Superior temporal gyrus (tissue), 1 donor: ENCODE measurements around the gene ABHD16A.
A peak's percentile ranks its signal among the peaks of the same experiment; 100 is the strongest.

Source experiments
- DNase-seq: peaks from one replicate; pipeline ENCODE4 v3.0.0-alpha.2; 2016; ENCODE audit errors: extremely low spot score

The ABHD16A gene

DNA sequence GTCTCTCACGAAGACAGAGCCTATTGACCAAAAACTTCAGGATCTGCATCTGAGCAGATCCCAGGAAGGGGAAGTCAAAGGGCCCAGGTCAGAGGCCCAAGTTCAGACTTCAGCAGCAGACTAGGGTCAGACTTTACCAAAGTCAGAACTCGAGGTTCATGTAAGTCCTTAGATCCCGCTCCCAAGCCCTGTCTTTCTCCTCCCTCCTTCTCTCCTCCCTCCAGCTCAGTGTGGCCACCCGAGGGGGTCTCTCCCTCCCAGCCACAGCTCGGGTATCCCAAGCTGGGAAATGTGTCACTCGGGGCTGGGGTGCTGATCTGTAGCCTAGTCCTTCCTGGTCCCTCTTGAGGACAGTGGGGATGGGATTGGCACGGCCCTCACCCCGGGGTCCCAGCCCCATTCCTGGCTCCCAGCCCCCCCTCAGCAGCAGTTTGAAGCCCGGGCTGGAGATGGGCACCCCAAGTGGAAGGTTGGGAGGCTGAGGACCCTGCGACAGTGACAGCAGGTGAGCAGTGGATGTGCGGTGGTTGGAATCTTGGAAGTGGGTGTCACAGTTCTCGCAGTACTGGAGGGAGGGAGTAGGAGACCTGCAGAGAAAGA lies 40.9 kb downstream of the ABHD16A start:
- DNase-seq = no peak

DNA sequence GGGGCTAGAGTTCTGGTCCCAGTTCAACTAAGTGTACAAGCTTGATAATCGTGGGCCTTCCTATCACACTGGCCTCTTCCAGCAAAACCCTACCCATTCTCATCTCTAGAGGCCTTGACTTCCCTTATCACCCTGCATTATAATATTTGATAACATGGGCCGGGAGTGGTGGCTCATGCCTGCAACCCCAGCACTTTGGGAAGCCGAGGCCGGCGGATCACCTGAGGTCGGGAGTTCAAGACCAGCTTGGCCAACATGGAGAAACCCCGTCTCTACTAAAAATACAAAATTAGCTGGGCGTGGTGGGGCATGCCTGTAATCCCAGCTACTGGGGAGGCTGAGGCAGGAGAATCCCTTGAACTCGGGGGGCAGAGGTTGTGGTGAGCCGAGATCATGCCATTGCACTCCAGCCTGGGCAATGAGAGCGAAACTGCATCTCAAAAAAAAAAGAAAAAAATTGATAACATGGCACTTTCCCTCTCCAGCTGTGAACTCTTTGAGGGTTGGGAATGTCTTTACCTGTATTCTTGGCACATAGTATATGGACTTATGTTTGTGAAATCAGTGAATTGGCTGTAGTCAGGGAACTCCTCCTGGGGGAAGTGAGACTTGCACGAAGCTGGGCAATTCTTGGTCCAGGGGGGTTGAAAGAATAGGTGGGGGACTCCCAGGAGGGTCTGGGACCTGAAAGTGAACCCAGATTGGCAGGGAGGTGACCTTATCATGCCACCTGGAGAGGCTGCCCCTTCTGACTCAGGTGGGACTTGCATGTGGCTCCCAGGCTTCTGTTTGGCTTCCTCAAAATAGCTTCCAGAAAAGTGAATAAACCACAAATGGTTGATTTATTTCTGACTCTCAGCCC lies 41.6 kb downstream of the ABHD16A start:
- DNase-seq = no peak

GRCh38 chr6:31660381-31661261 lies 42.5 kb downstream of the ABHD16A start, which contains the start of gene C6orf47:
Gene C6orf47 (minus strand): TSS chr6:31660778. CDS start chr6:31659947, 831 bp downstream.
- peak; percentile 73 for DNase-seq

GRCh38 chr6:31659649-31660380 lies 43.3 kb downstream of the ABHD16A start:
- DNase-seq = peak; percentile 18

DNA sequence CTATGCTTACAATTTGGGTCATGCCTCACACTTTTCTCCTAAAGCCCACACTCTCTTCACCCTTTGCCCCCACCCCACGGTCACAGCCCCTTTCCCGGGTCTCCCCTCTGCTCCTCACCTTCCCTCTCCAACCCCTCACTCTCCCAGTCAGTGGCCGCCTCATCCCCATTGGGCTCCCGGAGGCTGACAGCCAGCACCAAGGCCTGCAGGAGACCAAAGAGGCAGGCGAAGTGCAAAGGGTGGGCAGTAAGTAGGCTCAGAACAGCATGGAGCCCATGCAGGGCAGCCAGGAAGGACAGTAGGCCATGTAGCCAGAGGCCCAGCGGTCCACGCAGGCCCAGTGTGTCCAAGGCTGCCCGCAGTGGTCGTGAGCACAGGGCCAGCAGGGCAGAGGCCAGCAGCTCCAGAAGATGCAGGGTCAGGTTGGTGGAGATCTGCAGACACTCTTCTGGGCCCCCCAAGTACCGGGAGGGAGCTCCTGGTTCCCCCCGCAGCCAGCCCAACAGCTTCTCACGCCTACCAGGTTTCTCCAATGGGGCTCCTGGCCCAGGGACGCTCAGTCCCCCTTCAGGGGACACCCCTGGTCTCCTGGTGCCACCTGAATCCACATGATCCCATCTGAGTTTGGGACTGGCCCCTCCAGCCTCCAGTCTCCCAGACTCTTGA lies 44.0 kb downstream of the ABHD16A start:
- DNase-seq = no peak

- no peak for DNase-seq
Measured at GRCh38 chr6:31658158-31658688, 44.9 kb downstream of the ABHD16A start.

DNA sequence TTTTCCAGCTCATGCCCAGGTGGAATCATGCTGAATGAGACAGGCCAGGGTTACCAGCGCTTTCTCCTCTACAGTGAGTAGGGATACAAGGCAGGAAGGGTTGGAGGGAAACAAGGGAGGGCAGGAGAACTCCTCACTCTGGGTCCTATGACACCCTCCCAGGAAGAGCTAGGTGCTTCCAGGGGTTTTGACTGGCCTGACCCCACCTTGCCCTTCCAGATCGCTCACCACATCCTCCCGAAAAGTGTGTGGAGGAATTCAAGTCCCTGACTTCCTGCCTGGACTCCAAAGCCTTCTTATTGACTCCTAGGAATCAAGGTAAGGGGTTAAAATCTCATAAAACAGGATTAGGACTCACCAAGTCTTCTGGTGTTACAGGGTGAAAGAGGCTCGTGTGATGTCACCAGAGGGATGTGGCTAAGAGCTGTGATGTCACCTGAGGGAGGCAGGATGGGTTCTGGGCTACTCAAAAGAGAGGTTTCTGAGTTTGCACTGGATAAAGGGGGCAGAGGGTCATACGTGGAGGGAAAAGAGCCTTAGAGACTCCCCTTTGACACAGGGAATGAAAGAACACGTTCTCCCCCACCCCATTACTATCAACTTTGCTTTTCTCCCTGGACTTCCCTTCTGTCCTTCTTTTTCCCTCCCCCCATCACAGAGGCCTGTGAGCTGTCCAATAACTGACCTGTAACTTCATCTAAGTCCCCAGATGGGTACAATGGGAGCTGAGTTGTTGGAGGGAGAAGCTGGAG lies 45.5 kb downstream of the ABHD16A start:
- no peak for DNase-seq

DNA sequence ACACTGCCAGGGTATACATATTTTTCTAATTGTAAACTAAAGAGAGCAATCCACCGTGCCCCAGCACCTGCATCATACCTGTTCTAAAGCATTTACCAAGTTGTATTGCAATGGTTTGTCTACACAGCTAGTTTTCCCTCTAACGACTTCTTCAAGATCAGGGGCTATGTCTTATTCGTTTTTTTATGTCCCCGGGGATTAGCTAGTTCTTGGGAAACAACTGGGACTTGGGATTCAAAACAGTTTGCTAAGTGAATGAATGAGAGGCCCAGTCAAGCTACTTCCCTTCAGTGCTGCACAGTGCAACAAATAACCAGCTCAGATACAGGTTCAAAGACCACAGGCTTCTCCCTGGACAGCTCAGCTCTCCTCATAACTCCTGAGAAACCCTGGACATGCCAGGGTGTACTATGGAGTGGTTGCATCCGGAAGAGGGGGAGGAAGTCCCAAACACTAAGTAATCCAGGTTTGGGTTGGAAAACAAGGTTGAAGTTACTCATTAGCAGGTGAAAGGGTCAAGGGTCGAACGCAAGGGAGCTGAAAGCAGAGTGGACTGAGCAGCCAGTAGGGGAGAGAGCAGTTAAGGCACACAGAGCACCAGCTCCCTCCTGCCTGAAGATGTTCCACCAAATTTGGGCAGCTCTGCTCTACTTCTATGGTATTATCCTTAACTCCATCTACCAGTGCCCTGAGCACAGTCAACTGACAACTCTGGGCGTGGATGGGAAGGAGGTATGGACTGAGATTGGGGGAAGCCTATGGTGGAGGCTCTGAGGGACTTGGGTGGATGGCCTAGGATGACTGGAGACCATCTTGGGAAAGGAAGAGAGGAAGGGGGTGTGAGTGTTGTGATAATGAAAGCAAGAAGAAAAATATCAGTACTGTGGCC lies 47.5 kb downstream of the ABHD16A start, which contains the start of gene APOM:
Gene APOM, plus strand, starts transcription at position 546 of the 889 bp plus-strand sequence. Its CDS starts 73 bp downstream, at position 619.
- no peak for DNase-seq

DNA sequence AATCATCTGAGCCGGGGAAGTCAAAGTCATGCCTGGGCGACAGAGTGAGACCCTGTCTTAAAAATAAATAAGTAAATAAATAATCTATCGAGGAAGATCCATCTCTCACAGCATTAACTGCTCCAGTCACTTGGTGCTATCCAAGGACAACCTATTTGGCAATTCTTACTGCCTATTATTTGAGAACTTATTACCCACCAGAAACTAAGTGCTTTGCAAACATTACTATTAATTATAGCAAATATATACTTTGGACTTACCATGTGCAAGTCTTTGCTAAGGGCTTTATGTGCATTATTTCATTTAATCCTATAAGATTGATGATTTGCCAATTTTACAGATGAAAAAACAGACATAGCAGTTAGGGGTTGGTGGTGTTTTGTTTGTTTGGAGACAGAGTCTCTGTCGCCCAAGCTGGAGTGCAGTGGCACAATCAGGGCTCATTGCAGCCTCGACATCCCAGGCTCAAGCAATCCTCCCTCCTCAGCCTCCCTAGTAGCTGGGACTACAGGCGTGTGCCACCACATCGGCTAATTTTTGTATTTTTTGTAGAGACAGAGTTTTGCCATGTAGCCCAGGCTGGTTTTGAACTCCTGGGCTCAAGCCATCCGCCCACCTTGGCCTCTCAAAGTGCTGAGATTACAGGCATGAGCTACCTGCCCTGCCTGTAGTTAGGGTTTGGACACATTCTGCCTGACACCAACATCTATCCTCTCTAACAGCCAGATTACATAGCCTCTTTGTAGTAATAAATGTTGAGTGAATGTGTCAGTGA lies 48.4 kb downstream of the ABHD16A start:
- no peak for DNase-seq

DNA sequence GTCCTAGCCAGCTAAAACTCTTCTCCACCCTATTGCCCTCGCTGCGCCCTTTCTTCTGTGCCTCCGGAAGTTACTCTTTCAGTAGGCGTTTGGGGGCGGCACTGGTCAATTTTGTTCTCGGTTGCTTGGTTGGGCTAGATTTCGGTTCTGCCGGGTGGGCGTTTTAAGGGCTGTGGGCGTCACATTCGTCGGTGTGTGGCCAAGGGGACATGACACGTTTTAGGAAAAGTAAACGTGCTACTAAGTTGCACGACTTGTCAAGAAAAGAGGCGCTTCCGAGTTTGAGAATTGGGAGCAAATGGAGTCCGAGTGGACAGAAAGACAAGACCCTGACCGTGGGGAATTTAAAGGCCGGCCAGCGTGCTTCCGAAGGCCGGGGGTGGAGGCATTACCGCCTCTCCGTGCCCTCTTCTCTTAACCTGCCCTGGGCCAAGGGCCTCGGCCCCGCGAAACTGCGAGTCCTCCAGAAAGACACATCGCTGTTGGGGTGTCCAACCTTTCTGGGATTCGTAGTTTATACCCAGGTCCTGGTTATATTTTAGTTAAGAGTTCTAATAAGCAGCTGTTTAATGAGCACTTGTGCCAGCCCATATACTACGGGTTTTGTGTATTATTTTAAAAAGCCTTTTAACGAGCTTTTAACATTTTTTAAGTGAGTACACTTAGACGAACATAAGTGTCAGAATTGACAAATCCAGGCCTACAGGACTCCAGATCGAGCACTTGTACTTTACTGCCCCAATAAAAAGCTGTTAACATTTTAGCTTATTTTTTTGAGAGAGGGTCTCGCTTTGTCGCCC lies 50.0 kb downstream of the ABHD16A start:
- no peak for DNase-seq

DNA sequence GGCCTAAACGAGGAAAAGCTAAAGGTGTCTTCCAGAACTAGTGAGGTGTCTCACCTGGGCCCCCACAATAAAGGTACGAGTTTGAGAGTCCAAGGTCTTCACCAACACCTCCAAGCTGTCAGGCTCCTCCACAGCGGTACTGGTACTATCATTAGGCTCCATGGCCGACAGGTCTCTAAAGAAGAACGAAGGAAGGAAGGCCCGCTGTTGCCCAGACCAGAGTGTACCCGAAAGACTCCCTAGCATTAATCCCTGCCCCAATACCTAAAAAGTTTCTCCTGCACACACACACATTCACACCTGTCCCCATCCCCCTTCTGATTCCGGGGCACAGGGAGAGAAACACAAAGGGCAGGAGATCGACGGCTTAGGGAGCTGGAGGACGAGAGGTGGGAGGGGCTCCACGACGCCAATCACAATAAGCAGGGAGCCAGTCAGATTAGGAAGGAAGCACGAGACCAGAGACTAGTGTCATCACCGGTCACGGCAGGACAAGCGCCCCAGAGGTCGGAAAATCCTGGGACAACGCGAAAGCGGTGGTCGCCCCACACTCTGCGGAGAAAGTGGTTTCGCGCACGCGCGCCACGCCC lies 51.4 kb downstream of the ABHD16A start:
- DNase-seq = no peak

- no peak for DNase-seq
Measured at GRCh38 chr6:31645325-31645724, 57.8 kb downstream of the ABHD16A start.

GRCh38 chr6:31643818-31644454 lies 59.2 kb downstream of the ABHD16A start:
- no peak for DNase-seq

GRCh38 chr6:31642798-31643570 lies 60.1 kb downstream of the ABHD16A start:
- DNase-seq = no peak

- DNase-seq = no peak
Measured at GRCh38 chr6:31641370-31641769, 61.8 kb downstream of the ABHD16A start.
